GM12874 (cell line): ENCODE data around the gene SIN3B.

ENCODE experiments used
- TF ChIP-seq, protein P1 (sequence below): IDR thresholded peaks from 2 replicates; pipeline ENCODE4 v1.5.1; 2011; ENCODE audit warnings: low read depth, mild to moderate bottlenecking, control low read depth, low read length, moderate library complexity; ENCODE audit not compliant: insufficient read depth

Gene SIN3B

DNA sequence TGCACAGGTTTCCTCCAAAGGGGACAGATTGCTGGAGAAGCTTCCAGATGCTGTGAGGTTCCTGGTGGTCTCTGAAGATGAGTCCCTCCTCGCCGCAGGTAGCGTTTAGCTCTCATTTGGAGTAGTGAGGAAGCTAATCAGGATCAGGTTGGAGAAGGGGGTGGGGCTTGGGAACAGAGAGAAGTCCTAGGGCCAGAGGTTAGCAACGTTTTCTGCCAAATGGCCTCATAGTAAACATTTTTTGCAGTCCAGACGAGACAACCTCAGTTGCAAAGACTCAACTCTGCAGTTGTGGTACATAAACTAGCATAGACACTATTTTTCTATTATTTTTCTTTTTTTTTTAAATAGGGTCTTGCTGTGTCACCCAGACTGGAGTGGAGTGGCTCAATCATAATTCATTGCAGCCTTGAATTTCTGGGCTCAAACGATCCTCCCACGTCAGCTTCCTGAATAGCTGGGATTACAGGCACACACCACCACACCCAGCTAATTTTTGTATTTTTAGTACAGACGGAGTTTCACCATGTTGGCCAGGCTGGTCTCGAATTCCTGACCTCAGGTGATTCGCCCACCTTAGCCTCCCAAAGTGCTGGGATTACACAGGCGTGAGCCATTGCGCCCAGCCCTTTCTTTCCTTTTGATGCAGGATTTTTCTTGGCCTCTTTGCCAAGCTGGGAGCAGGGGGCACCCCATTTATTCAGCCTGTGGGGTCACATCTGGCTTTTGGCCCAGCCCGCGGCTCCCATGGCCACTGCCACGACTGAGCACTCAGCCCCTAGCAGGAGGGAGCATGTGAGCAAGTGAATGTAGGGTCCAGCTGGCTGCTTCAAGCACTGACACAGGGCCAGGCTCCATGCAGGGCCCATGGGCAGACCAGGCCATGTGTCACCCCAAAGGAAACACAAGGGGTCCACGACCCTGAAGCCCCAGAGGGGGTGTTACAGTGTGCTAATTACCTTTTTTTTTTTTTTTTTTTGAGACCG lies 34.4 kb upstream of the SIN3B start:
- TF ChIP-seq, protein P1, sequence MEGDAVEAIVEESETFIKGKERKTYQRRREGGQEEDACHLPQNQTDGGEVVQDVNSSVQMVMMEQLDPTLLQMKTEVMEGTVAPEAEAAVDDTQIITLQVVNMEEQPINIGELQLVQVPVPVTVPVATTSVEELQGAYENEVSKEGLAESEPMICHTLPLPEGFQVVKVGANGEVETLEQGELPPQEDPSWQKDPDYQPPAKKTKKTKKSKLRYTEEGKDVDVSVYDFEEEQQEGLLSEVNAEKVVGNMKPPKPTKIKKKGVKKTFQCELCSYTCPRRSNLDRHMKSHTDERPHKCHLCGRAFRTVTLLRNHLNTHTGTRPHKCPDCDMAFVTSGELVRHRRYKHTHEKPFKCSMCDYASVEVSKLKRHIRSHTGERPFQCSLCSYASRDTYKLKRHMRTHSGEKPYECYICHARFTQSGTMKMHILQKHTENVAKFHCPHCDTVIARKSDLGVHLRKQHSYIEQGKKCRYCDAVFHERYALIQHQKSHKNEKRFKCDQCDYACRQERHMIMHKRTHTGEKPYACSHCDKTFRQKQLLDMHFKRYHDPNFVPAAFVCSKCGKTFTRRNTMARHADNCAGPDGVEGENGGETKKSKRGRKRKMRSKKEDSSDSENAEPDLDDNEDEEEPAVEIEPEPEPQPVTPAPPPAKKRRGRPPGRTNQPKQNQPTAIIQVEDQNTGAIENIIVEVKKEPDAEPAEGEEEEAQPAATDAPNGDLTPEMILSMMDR = no peak

DNA sequence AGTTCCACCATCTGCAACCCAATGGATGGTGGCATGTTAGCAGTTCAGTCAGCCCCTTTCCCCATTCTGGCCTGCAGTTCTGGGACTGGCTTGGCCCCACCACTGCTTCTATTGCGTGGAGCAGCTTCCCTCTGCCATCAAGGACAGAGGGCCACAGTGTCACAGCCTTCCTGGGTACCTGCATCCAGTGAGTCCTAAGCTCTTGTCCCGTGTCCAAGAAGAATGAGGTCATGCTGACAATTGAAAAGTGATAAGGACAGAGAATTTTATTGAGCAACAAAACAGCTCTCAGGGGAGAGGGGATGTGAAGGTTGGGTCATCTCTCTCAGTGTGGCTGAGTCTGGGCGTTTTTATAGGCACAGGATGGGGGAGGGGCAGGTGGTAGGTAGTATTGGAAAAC lies 33.5 kb upstream of the SIN3B start:
- TF ChIP-seq, protein P1 = no peak

DNA sequence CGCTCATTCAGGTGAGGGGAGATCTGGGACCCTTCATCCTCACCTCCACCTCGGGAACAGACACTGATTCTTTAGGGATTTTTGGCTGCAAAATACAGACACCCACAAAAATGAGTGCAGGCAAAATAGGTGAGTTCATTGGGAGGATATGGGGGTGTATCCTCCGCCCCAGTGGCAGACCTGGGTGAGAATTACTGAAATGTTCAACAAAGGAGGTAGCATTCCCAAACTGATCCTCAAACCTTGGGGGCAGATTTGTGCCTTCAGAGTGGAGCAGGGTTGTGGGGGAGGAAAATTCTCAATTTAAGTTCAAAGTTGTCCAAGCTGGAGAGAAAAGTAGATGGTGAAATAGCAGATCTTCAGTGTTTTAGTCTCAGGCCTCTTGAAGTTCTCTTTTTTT lies 31.3 kb upstream of the SIN3B start:
- TF ChIP-seq, protein P1 = no peak

DNA sequence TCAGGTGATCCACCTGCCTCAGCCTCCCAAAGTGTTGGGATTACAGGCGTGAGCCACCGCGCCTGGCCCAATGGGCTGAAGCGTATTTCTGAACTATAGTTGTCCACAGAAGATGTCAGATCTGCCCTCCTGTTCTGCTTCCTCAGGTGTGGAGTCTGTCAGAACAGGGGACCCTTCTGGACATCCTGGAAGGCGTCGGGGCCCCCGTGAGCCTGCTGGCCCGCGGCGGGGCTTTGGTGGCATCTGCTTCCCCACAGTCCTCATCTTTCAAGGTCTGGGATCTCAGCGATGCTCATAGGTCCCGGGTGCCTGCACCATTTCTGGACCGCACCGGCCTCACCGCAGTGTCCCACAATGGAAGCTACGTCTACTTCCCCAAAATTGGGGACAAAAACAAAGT lies 29.5 kb upstream of the SIN3B start:
- TF ChIP-seq, protein P1 = no peak

DNA sequence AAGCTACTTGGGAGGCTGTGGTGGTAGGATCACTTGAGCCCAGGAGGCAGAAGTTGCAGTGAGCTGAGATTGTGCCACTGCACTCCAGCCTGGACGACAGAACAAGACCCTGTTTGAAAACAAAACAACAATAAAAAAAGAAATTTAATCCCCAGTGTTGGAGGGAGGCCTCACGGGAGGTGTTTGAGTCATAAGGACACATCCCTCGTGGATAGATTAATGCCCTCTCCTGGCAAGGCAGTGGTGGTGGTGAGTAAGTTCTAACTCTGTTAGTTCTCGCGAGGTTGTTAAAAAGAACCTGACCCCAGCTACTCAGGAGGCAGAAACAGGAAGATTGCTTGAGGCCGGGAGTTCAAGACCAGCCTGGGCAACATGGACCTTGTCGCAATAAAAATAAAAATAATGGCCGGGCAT lies 27.6 kb upstream of the SIN3B start:
- TF ChIP-seq, protein P1 = no peak

DNA sequence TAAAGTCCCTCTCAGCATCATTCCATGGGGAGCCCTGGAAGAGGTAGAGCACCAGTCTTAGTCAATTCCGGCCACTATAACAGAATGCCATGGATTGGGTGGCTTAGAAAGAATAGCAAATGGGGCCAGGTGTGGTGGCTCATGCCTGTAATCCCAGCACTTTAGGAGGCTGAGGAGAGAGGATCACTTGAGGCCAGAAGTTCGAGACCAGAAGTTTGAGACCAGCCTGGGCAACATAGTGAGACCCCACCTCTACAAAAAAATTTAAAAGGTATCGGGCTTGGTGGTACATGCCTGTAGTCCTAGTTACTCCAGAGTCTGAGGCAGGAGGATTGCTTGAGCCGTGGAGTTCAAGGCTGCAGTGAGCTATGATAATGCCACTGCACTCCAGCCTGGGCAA lies 25.0 kb upstream of the SIN3B start:
- TF ChIP-seq, protein P1 = no peak

DNA sequence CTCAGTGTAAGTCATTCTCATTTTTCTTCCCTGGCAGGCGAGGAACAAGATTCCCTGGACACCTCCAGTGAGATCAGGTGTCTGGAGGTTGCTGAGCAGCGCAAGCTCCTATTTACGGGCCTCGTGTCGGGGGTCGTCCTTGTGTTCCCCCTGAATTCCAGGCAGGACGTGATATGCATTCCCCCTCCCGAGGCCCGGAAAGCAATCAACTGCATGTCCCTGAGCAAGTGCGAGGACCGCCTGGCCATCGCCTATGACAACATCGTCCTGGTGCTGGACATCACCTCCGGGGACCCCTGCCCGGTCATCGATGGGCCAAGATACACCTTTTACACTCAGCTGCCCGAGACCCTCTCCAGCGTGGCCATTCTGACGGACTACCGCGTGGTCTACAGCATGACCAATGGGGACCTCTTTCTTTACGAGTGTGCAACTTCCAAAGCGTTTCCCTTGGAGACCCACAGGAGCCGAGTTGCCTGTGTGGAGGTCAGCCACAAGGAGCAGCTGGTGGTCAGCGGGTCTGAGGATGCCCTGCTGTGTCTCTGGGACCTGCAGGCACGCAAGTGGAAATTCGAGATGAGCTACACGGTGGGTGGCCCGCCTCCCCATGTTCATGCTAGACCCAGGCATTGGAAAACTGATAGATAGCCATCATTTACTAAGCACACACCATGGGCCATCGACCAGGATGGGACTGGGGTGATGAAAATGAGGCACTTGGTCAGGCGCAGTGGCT lies 21.5 kb upstream of the SIN3B start:
- TF ChIP-seq, protein P1 = no peak
